Calu3 (cell line): ENCODE data around the gene ZC3H14. TPM values are rescaled to one million over a fixed set of nuclear protein-coding genes. Genes with fewer than 3 reads are reported as not detected.

ENCODE experiments used
- BruUV-seq: library from RNA; stranded (reverse); fragments of 400-500 nt; replicated peaks from 2 replicates; lab custom pipeline; 2021; lab: Mats Ljungman, UMichigan
- CTCF ChIA-PET: fragments of 300-600 bp; sonication (Branson Sonifier 250); formaldehyde crosslinking; loops from one replicate; lab custom pipeline; 2022; ENCODE audit warnings: antibody characterized with exemption; lab: Charles Lee
- DNase-seq: peaks from one replicate; pipeline ENCODE4 v3.0.0; 2022
- H3K27ac Mint-ChIP-seq: one replicate; pipeline ENCODE4 v1.8.0; 2022; ENCODE audit warnings: mixed read lengths; ENCODE audit not compliant: unreplicated experiment
- H3K27me3 Mint-ChIP-seq: one replicate; pipeline ENCODE4 v1.8.0; 2022; ENCODE audit warnings: mixed read lengths; ENCODE audit not compliant: unreplicated experiment
- H3K36me3 Mint-ChIP-seq: one replicate; pipeline ENCODE4 v1.8.0; 2022; ENCODE audit warnings: mild to moderate bottlenecking, moderate library complexity, mixed read lengths; ENCODE audit not compliant: insufficient read depth, unreplicated experiment
- H3K4me1 Mint-ChIP-seq: one replicate; pipeline ENCODE4 v1.8.0; 2022; ENCODE audit warnings: mild to moderate bottlenecking, low read depth, mixed read lengths; ENCODE audit not compliant: unreplicated experiment
- H3K4me3 Mint-ChIP-seq: one replicate; pipeline ENCODE4 v1.8.0; 2022; ENCODE audit warnings: mild to moderate bottlenecking, low read depth, moderate library complexity, mixed read lengths; ENCODE audit not compliant: unreplicated experiment
- H3K9me3 Mint-ChIP-seq: one replicate; pipeline ENCODE4 v1.8.0; 2022; ENCODE audit warnings: low read depth, mixed read lengths; ENCODE audit not compliant: unreplicated experiment
- CTCF ChIP-seq: fragments of 200-600 bp; IDR thresholded peaks from one replicate; pipeline ENCODE4 v1.8.0; 2022; ENCODE audit warnings: antibody characterized with exemption; ENCODE audit not compliant: unreplicated experiment
- intact Hi-C: fragments of 100-400 bp; cut with micrococcal nuclease; formaldehyde crosslinking; loops from one replicate; pipeline ENCODE4 v1.10.0; 2022; ENCODE audit not compliant: unreplicated experiment
- total RNA-seq: library from RNA; stranded (reverse); gene quantifications from 2 replicates; pipeline ENCODE4 v1.2.3, GENCODE V29; 2022

The ZC3H14 gene
- total RNA-seq, 1 experiment from 2014 or later, result 69.3 TPM

GRCh38 chr14:88605594-88605993 lies 42.8 kb downstream of the ZC3H14 start:
- no peak for TF ChIP-seq CTCF
- Mint-ChIP-seq H3K4me1 (no peaks in the 10 kb centered on the region), H3K27ac (no peak overlapping the region), H3K4me3 (no peak overlapping the region), H3K27me3 (no peaks in the 10 kb centered on the region), H3K36me3 (peaks cover 27% of the 10 kb centered on the region), H3K9me3 (no peaks in the 10 kb centered on the region)
- intact Hi-C loops, result no loop called here
- CTCF ChIA-PET, result no interaction called here
- no peak for DNase-seq
- no TSS peak for BruUV-seq

GRCh38 chr14:88607829-88608228 lies 45.0 kb downstream of the ZC3H14 start:
- H3K27ac Mint-ChIP-seq, result no peak overlapping the region
- TF ChIP-seq CTCF, result no peak
- CTCF ChIA-PET, result no interaction called here
- BruUV-seq, result no TSS peak
- no peak overlapping the region for H3K4me3 Mint-ChIP-seq
- no peak for DNase-seq
- intact Hi-C loops, result no loop called here
- H3K9me3 Mint-ChIP-seq, result no peaks in the 10 kb centered on the region
- peaks cover 29% of the 10 kb centered on the region for H3K36me3 Mint-ChIP-seq
- H3K27me3 Mint-ChIP-seq, result no peaks in the 10 kb centered on the region
- no peaks in the 10 kb centered on the region for H3K4me1 Mint-ChIP-seq

GRCh38 chr14:88611878-88612277 lies 49.0 kb downstream of the ZC3H14 start:
- H3K36me3 Mint-ChIP-seq, result peaks cover 17% of the 10 kb centered on the region
- CTCF ChIA-PET, result no interaction called here

GRCh38 chr14:88612981-88613380 lies 50.1 kb downstream of the ZC3H14 start:
- no TSS peak for BruUV-seq
- no peak for DNase-seq
- no peaks in the 10 kb centered on the region for H3K4me1 Mint-ChIP-seq
- peaks cover 17% of the 10 kb centered on the region for H3K36me3 Mint-ChIP-seq
- no peak overlapping the region for H3K4me3 Mint-ChIP-seq
- H3K9me3 Mint-ChIP-seq, result no peaks in the 10 kb centered on the region
- CTCF ChIA-PET, result no interaction called here
- H3K27ac Mint-ChIP-seq, result no peak overlapping the region
- no peak for TF ChIP-seq CTCF
- intact Hi-C loops, result no loop called here
- H3K27me3 Mint-ChIP-seq, result no peaks in the 10 kb centered on the region

More at GRCh38 chr14:88611878-88612277, 49.0 kb downstream of the ZC3H14 start:
- no TSS peak for BruUV-seq
- TF ChIP-seq CTCF, result no peak
- no peak for DNase-seq
- Mint-ChIP-seq H3K9me3 (no peaks in the 10 kb centered on the region), H3K27me3 (no peaks in the 10 kb centered on the region), H3K4me1 (no peaks in the 10 kb centered on the region), H3K27ac (no peak overlapping the region), H3K4me3 (no peak overlapping the region)
- intact Hi-C loops, result no loop called here
